ENCODE measurements around the gene SIGLEC14.

The SIGLEC14 gene

DNA sequence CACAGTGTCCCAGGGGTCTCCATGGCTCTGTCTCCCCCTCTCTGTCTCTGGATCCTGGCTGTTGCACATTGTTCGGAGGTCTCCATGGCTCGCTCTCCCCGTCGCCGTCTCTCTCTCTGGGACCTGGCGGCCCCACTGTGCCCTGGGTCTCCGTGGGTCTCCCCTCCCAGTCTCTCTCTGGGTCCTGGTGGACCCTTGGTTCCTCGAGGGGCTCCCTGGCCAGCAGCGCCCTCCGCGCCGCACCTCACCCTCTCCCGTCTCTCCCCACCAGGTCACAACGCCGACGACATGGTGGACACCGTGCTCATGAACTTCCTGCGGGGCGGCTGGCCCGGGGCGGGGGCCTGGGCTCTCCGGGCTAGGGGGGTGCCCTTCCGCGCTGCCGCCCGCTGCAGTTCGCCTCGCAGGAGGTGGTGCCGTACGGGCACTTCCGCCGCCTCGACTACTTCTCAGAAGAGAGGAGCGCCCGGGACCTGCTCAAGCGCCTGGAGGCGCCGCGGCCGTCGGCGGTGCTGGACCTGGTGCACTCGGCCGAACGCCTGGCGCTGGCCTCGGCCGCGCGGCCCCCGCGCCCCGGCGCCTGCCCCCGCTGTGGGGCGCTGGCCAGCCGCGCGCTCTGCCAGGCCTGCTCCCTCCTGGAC, 45.6 kb downstream of the SIGLEC14 start:
- Histone ChIP-seq H3K27ac (ENCODE audit: low read depth, low read length) (no peak overlapping the region), H4K20me1 (ENCODE audit: control insufficient read depth, insufficient read depth, low read depth, low read length) (no peaks in the 10 kb centered on the region), H3K36me3 (ENCODE audit: control insufficient read depth, low read length) (no peaks in the 10 kb centered on the region), H3K4me2 (ENCODE audit: low read length) (no peak overlapping the region), H3K9me2 (replicated peaks; ENCODE audit: control insufficient read depth, low read length) (no peaks in the 10 kb centered on the region), H3K9me3 (ENCODE audit: control insufficient read depth, insufficient read depth, low read length) (peaks cover 6% of the 10 kb centered on the region; the same call in 1 of the 2 replicates), H3K79me2 (ENCODE audit: control insufficient read depth, low read length) (no peaks in the 10 kb centered on the region), H3K4me1 (ENCODE audit: control insufficient read depth, low read length) (peaks cover 3% of the 10 kb centered on the region), H3K4me3 (ENCODE audit: low read length) (no peak overlapping the region), H3K27me3 (ENCODE audit: control insufficient read depth, low read length) (0 out of 2 replicates have a peak, but pooled peaks cover 4% of the 10 kb centered on the region), H3F3A (ENCODE audit: control insufficient read depth, insufficient read depth) (no peaks in the 10 kb centered on the region)
- TF ChIP-seq, protein P1, sequence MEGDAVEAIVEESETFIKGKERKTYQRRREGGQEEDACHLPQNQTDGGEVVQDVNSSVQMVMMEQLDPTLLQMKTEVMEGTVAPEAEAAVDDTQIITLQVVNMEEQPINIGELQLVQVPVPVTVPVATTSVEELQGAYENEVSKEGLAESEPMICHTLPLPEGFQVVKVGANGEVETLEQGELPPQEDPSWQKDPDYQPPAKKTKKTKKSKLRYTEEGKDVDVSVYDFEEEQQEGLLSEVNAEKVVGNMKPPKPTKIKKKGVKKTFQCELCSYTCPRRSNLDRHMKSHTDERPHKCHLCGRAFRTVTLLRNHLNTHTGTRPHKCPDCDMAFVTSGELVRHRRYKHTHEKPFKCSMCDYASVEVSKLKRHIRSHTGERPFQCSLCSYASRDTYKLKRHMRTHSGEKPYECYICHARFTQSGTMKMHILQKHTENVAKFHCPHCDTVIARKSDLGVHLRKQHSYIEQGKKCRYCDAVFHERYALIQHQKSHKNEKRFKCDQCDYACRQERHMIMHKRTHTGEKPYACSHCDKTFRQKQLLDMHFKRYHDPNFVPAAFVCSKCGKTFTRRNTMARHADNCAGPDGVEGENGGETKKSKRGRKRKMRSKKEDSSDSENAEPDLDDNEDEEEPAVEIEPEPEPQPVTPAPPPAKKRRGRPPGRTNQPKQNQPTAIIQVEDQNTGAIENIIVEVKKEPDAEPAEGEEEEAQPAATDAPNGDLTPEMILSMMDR (IDR thresholded peaks at IDR 0.05; ENCODE audit: low read depth, low read length, poor library complexity, severe bottlenecking) = no peak
- no peak for TF ChIP-seq EZH2phosphoT487 (IDR thresholded peaks at IDR 0.05; ENCODE audit: borderline replicate concordance, low read length)

DNA sequence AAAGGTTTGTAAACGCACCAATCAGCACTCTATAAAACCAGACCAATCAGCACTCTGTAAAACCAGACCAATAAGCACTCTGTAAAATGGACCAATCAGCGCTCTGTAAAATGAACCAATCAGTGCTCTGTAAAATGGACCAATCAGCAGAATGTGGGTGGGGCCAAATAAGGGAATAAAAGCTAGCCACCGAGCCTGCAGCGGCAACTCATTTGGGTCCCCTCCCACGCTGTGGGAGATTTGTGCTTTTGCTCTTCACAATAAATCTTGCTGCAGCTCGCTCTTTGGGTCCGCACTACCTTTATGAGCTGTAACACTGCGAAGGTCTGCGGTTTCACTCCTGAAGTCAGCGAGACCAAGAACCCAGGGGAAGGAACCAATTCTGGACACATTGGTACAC, 47.5 kb downstream of the SIGLEC14 start:
- TF ChIP-seq, protein P1 (IDR thresholded peaks at IDR 0.05; ENCODE audit: low read depth, low read length, poor library complexity, severe bottlenecking) = no peak
- no peak for TF ChIP-seq EZH2phosphoT487 (IDR thresholded peaks at IDR 0.05; ENCODE audit: borderline replicate concordance, low read length)
- Histone ChIP-seq H3K9me3 (ENCODE audit: control insufficient read depth, insufficient read depth, low read length) (peaks cover 6% of the 10 kb centered on the region; the same call in 1 of the 2 replicates), H3K4me1 (ENCODE audit: control insufficient read depth, low read length) (peaks cover 6% of the 10 kb centered on the region), H3K4me3 (ENCODE audit: low read length) (no peak overlapping the region), H3K9me2 (replicated peaks; ENCODE audit: control insufficient read depth, low read length) (no peaks in the 10 kb centered on the region), H3F3A (ENCODE audit: control insufficient read depth, insufficient read depth) (no peaks in the 10 kb centered on the region), H3K79me2 (ENCODE audit: control insufficient read depth, low read length) (no peaks in the 10 kb centered on the region), H4K20me1 (ENCODE audit: control insufficient read depth, insufficient read depth, low read depth, low read length) (no peaks in the 10 kb centered on the region), H3K36me3 (ENCODE audit: control insufficient read depth, low read length) (no peaks in the 10 kb centered on the region), H3K27me3 (ENCODE audit: control insufficient read depth, low read length) (0 out of 2 replicates have a peak, but pooled peaks cover 4% of the 10 kb centered on the region), H3K27ac (ENCODE audit: low read depth, low read length) (no peak overlapping the region), H3K4me2 (ENCODE audit: low read length) (no peak overlapping the region)

DNA sequence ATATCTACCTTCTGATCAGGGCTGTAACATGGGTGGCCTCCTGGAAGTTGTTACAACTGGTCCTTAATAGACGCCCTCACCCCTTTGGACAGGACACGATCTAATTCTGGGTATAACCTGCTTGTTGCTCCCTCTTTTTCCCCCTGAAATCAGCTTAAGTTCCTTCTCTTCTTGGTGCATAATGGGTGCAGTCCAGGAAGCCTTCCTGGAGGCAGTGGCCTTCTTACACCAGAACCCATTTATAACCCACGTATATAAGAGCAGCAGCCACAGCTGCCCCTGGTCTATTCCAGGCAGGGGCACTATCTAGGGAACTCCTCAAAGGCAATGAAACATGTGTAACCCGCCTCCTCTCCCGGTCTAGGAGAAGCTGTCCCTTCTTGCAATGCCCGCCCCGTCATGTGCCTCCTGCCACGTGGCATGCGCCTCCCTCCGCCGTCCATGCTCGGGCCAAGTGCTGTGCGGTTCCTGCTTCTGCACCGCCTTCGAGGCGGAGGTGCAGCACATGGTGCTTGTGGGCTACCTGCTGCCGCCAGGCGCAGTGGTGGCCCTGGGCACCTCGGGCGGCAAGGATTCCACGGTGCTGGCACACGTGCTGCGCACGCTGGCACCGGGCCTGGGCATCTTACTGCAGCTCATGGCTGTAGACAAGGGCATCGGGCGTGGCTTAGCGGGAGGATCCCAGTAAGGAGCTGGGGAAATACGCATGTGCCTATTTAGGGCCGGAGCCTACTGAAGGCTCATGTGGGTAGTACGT, 48.3 kb downstream of the SIGLEC14 start:
- H3K36me3 ChIP-seq (ENCODE audit: control insufficient read depth, low read length) = no peaks in the 10 kb centered on the region

More for the DNA sequence above, 48.3 kb downstream of the SIGLEC14 start:
- Histone ChIP-seq H3K4me3 (ENCODE audit: low read length) (no peak overlapping the region), H3K4me1 (ENCODE audit: control insufficient read depth, low read length) (peaks cover 9% of the 10 kb centered on the region), H3K4me2 (ENCODE audit: low read length) (no peak overlapping the region), H3K9me2 (replicated peaks; ENCODE audit: control insufficient read depth, low read length) (no peaks in the 10 kb centered on the region), H3K9me3 (ENCODE audit: control insufficient read depth, insufficient read depth, low read length) (peaks cover 6% of the 10 kb centered on the region; the same call in 1 of the 2 replicates), H3K27ac (ENCODE audit: low read depth, low read length) (no peak overlapping the region), H3F3A (ENCODE audit: control insufficient read depth, insufficient read depth) (no peaks in the 10 kb centered on the region), H3K79me2 (ENCODE audit: control insufficient read depth, low read length) (no peaks in the 10 kb centered on the region), H4K20me1 (ENCODE audit: control insufficient read depth, insufficient read depth, low read depth, low read length) (no peaks in the 10 kb centered on the region), H3K27me3 (ENCODE audit: control insufficient read depth, low read length) (0 out of 2 replicates have a peak, but pooled peaks cover 4% of the 10 kb centered on the region)
- TF ChIP-seq EZH2phosphoT487 (IDR thresholded peaks at IDR 0.05; ENCODE audit: borderline replicate concordance, low read length) = no peak
- TF ChIP-seq, protein P1 (IDR thresholded peaks at IDR 0.05; ENCODE audit: low read depth, low read length, poor library complexity, severe bottlenecking) = no peak
